ENCODE results near the gene P4HA1.
"Not testable (repeated sequence)": the region's sequence is repeated elsewhere in the genome, so short reads cannot be mapped to it uniquely, and the experiment has no call there.

Gene P4HA1

GRCh38 chr10:73043319-73043718, 53.3 kb downstream of the P4HA1 start:
- peak overlapping the region; percentile 82 for H3K27ac ChIP-seq (ENCODE audit: low read depth, low read length)

GRCh38 chr10:73042130-73042529, 54.5 kb downstream of the P4HA1 start:
- Histone ChIP-seq H3K4me3 (ENCODE audit: low read depth, low read length) (no peak overlapping the region), H3K36me3 (ENCODE audit: control insufficient read depth, insufficient read depth, low read length) (peaks cover 6% of the 10 kb centered on the region; the same call in 1 of the 2 replicates), H3K27ac (ENCODE audit: low read depth, low read length) (no peak overlapping the region), H3K4me1 (ENCODE audit: control insufficient read depth, insufficient read depth, low read length) (peaks cover 39% of the 10 kb centered on the region), H3K9me3 (ENCODE audit: control insufficient read depth, insufficient read depth, low read length) (no peaks in the 10 kb centered on the region), H3K9ac (ENCODE audit: low read depth, low read length) (no peak overlapping the region), H3K27me3 (ENCODE audit: control insufficient read depth, insufficient read depth, low read length) (no peaks in the 10 kb centered on the region)

More at GRCh38 chr10:73043319-73043718, 53.3 kb downstream of the P4HA1 start:
- H3K9ac ChIP-seq (ENCODE audit: low read depth, low read length), result no peak overlapping the region; the same call in 1 of the 2 replicates
- H3K4me1 ChIP-seq (ENCODE audit: control insufficient read depth, insufficient read depth, low read length), result peaks cover 39% of the 10 kb centered on the region
- H3K4me3 ChIP-seq (ENCODE audit: low read depth, low read length), result no peak overlapping the region
- H3K27me3 ChIP-seq (ENCODE audit: control insufficient read depth, insufficient read depth, low read length), result no peaks in the 10 kb centered on the region
- peaks cover 6% of the 10 kb centered on the region; the same call in 1 of the 2 replicates for H3K36me3 ChIP-seq (ENCODE audit: control insufficient read depth, insufficient read depth, low read length)
- no peaks in the 10 kb centered on the region for H3K9me3 ChIP-seq (ENCODE audit: control insufficient read depth, insufficient read depth, low read length)

DNA sequence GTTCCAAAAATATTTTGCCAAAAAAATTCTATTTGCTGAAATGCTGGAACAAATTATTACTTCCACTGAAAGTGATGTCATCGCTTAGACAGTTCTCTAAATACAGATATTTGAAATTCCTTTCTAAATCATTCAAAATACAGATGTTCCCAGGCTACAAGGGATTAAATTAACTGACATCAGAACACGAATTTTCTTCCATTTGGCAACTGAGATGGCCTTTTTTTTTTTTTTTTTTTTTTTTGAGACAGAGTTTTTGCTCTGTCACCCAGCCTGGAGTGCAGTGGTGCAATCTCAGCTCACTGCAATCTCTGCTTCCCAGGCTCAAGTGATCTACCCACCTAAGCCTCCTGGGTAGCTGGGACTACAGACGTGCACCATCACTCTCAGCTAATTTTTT, 57.0 kb downstream of the P4HA1 start:
- Histone ChIP-seq H3K9ac (ENCODE audit: low read depth, low read length) (no peak overlapping the region), H3K4me1 (ENCODE audit: control insufficient read depth, insufficient read depth, low read length) (peaks cover 17% of the 10 kb centered on the region), H3K9me3 (ENCODE audit: control insufficient read depth, insufficient read depth, low read length) (no peaks in the 10 kb centered on the region), H3K36me3 (ENCODE audit: control insufficient read depth, insufficient read depth, low read length) (no peaks in the 10 kb centered on the region; the same call in 1 of the 2 replicates), H3K4me3 (ENCODE audit: low read depth, low read length) (no peak overlapping the region), H3K27me3 (ENCODE audit: control insufficient read depth, insufficient read depth, low read length) (no peaks in the 10 kb centered on the region), H3K27ac (ENCODE audit: low read depth, low read length) (no peak overlapping the region)

DNA sequence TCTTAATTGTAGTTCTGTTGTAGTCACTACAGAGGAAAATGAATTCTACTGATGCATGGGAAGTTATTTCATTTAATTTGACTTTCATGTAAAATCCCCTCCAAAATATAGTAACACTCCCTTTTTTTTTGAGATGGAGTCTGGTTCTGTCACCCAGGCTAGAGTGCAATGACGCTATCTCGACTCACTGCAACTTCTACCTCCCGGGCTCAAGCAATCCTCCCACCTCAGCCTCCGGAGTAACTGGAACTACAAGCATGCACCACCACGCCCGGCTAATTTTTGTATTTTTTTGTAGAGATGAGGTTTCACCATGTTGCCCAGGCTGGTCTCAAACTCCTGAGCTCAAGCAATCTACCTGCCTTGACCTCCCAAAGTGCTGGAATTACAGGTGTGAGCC, 60.4 kb downstream of the P4HA1 start:
- not testable (repeated sequence) for H3K9ac ChIP-seq (ENCODE audit: low read depth, low read length); H3K27ac ChIP-seq (ENCODE audit: low read depth, low read length); H3K4me1 ChIP-seq (ENCODE audit: control insufficient read depth, insufficient read depth, low read length); H3K27me3 ChIP-seq (ENCODE audit: control insufficient read depth, insufficient read depth, low read length); H3K36me3 ChIP-seq (ENCODE audit: control insufficient read depth, insufficient read depth, low read length); H3K9me3 ChIP-seq (ENCODE audit: control insufficient read depth, insufficient read depth, low read length); H3K4me3 ChIP-seq (ENCODE audit: low read depth, low read length)

DNA sequence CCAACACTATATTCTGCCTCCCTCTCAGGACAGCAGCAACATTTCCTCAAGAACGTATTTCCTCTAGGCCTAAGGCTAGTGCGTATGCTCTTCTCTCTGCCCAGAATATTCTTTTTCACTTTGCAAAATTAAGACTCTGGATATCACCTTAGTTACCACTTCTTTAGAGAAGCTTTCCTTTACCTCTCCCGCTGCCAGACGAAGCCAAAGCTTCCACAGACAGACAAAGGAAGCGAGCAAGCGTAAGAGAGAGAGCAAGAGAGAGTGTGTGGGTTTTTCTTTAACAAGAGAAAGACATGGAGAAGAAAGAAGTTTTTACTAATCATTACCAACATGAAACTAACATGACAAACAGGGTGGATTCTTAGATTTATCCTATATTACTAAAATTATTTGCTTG, 64.1 kb downstream of the P4HA1 start:
- no peak overlapping the region for H3K9ac ChIP-seq (ENCODE audit: low read depth, low read length)
- H3K27me3 ChIP-seq (ENCODE audit: control insufficient read depth, insufficient read depth, low read length), result no peaks in the 10 kb centered on the region
- H3K4me1 ChIP-seq (ENCODE audit: control insufficient read depth, insufficient read depth, low read length), result no peaks in the 10 kb centered on the region
- H3K9me3 ChIP-seq (ENCODE audit: control insufficient read depth, insufficient read depth, low read length), result no peaks in the 10 kb centered on the region
- H3K36me3 ChIP-seq (ENCODE audit: control insufficient read depth, insufficient read depth, low read length), result peaks cover 17% of the 10 kb centered on the region
- no peak overlapping the region for H3K27ac ChIP-seq (ENCODE audit: low read depth, low read length)
- no peak overlapping the region for H3K4me3 ChIP-seq (ENCODE audit: low read depth, low read length)

DNA sequence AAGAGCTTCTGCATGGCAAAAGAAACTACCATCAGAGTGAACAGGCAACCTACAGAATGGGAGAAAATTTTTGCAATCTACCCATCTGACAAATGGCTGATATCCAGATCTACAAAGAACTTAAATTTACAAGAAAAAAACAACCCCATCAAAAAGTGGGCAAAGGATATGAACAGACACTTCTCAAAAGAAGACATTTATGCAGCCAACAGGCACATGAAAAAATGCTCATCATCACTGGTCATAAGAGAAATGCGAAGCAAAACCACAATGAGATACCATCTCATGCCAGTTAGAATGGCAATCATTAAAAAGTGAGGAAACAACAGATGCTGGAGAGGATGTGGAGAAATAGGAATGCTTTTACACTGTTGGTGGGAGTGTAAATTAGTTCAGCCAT, 70.0 kb downstream of the P4HA1 start:
- not testable (repeated sequence) for H3K27ac ChIP-seq (ENCODE audit: low read depth, low read length); H3K4me1 ChIP-seq (ENCODE audit: control insufficient read depth, insufficient read depth, low read length); H3K4me3 ChIP-seq (ENCODE audit: low read depth, low read length); H3K9me3 ChIP-seq (ENCODE audit: control insufficient read depth, insufficient read depth, low read length); H3K27me3 ChIP-seq (ENCODE audit: control insufficient read depth, insufficient read depth, low read length); H3K9ac ChIP-seq (ENCODE audit: low read depth, low read length)
- H3K36me3 ChIP-seq (ENCODE audit: control insufficient read depth, insufficient read depth, low read length), result peaks cover 17% of the 10 kb centered on the region

- H3K27me3 ChIP-seq (ENCODE audit: control insufficient read depth, insufficient read depth, low read length); H3K9ac ChIP-seq (ENCODE audit: low read depth, low read length); H3K27ac ChIP-seq (ENCODE audit: low read depth, low read length); H3K36me3 ChIP-seq (ENCODE audit: control insufficient read depth, insufficient read depth, low read length); H3K4me1 ChIP-seq (ENCODE audit: control insufficient read depth, insufficient read depth, low read length); H3K4me3 ChIP-seq (ENCODE audit: low read depth, low read length); H3K9me3 ChIP-seq (ENCODE audit: control insufficient read depth, insufficient read depth, low read length): not testable (repeated sequence)
Measured at GRCh38 chr10:73023455-73024070, 73.1 kb downstream of the P4HA1 start.

GRCh38 chr10:73022961-73023360, 73.7 kb downstream of the P4HA1 start:
- not testable (repeated sequence) for H3K9ac ChIP-seq (ENCODE audit: low read depth, low read length); H3K36me3 ChIP-seq (ENCODE audit: control insufficient read depth, insufficient read depth, low read length); H3K9me3 ChIP-seq (ENCODE audit: control insufficient read depth, insufficient read depth, low read length); H3K4me1 ChIP-seq (ENCODE audit: control insufficient read depth, insufficient read depth, low read length); H3K27ac ChIP-seq (ENCODE audit: low read depth, low read length); H3K27me3 ChIP-seq (ENCODE audit: control insufficient read depth, insufficient read depth, low read length); H3K4me3 ChIP-seq (ENCODE audit: low read depth, low read length)

GRCh38 chr10:73021538-73022164, 75.0 kb downstream of the P4HA1 start:
- H3K4me1 ChIP-seq (ENCODE audit: control insufficient read depth, insufficient read depth, low read length); H3K27me3 ChIP-seq (ENCODE audit: control insufficient read depth, insufficient read depth, low read length); H3K9me3 ChIP-seq (ENCODE audit: control insufficient read depth, insufficient read depth, low read length); H3K9ac ChIP-seq (ENCODE audit: low read depth, low read length); H3K36me3 ChIP-seq (ENCODE audit: control insufficient read depth, insufficient read depth, low read length); H3K4me3 ChIP-seq (ENCODE audit: low read depth, low read length); H3K27ac ChIP-seq (ENCODE audit: low read depth, low read length): not testable (repeated sequence)

DNA sequence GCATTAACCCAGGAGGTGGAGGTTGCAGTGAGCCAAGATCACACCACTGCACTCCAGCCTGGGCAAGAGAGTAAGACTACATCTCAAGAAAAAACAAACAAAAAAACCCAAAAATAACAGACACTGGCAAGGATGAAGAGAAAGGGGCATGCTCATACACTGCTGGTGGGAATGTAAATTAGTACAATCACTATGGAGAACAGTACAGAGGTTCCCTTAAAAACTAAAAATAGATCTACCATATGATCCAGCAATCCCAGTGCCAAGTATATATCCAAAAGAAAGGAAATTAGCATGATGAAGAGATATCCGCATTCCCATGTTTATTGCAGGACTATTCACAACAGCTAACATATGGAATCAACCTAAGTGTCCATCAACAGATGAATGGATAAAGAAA, 75.6 kb downstream of the P4HA1 start:
- Histone ChIP-seq H3K4me1 (ENCODE audit: control insufficient read depth, insufficient read depth, low read length) (peaks cover 6% of the 10 kb centered on the region; the same call in 1 of the 2 replicates), H3K36me3 (ENCODE audit: control insufficient read depth, insufficient read depth, low read length) (peaks cover 2% of the 10 kb centered on the region; the same call in 1 of the 2 replicates), H3K9ac (ENCODE audit: low read depth, low read length) (no peak overlapping the region), H3K4me3 (ENCODE audit: low read depth, low read length) (no peak overlapping the region), H3K9me3 (ENCODE audit: control insufficient read depth, insufficient read depth, low read length) (no peaks in the 10 kb centered on the region), H3K27me3 (ENCODE audit: control insufficient read depth, insufficient read depth, low read length) (no peaks in the 10 kb centered on the region), H3K27ac (ENCODE audit: low read depth, low read length) (no peak overlapping the region)

- no peaks in the 10 kb centered on the region for H3K9me3 ChIP-seq (ENCODE audit: control insufficient read depth, insufficient read depth, low read length)
- no peak overlapping the region for H3K9ac ChIP-seq (ENCODE audit: low read depth, low read length)
- H3K4me3 ChIP-seq (ENCODE audit: low read depth, low read length), result no peak overlapping the region
- H3K4me1 ChIP-seq (ENCODE audit: control insufficient read depth, insufficient read depth, low read length), result peaks cover 6% of the 10 kb centered on the region; the same call in 1 of the 2 replicates
- H3K27ac ChIP-seq (ENCODE audit: low read depth, low read length), result no peak overlapping the region
- H3K27me3 ChIP-seq (ENCODE audit: control insufficient read depth, insufficient read depth, low read length), result no peaks in the 10 kb centered on the region
- peaks cover 13% of the 10 kb centered on the region; the same call in 1 of the 2 replicates for H3K36me3 ChIP-seq (ENCODE audit: control insufficient read depth, insufficient read depth, low read length)
Measured at GRCh38 chr10:73019100-73019499, 77.6 kb downstream of the P4HA1 start.
